ENCODE measurements around the gene DENND4A.

- TF ChIP-seq POLR2A (IDR thresholded peaks at IDR 0.05) (no peak), CTCF (IDR thresholded peaks at IDR 0.05 in 4 of 5, conservative IDR thresholded peaks at IDR 0.05 in 1 of 5) (no peak)
Observed at GRCh38 chr15:65634356-65634755, 157.7 kb downstream of the DENND4A start.
